Panc1 (cell line): ENCODE data around the gene MPRIP. TPM values are rescaled to one million over a fixed set of nuclear protein-coding genes. Genes with fewer than 3 reads are reported as not detected.

Experiments
- ATAC-seq: fragments of 200-7000 bp; cut with Tn5 transposase; 2 replicates; pipeline ENCODE4 v1.9.1; 2020; ENCODE audit warnings: mild to moderate bottlenecking, moderate library complexity
- BruUV-seq: library from RNA; stranded (reverse); fragments of 400-500 nt; replicated peaks from 2 replicates; lab custom pipeline; 2021; lab: Mats Ljungman, UMichigan
- CTCF ChIA-PET: fragments of 300-600 bp; sonication (Branson Sonifier 250); formaldehyde crosslinking; loops from one replicate; lab custom pipeline; 2022; ENCODE audit warnings: antibody characterized with exemption; lab: Charles Lee
- POLR2A ChIA-PET: fragments of 300-600 bp; sonication (Branson Sonifier 250); formaldehyde crosslinking; loops from one replicate; lab custom pipeline; 2022; ENCODE audit warnings: antibody characterized with exemption; lab: Charles Lee
- DNase-seq: peaks from one replicate; pipeline ENCODE4 v3.0.0-alpha.2; 2010; ENCODE audit warnings: low read depth, low spot score
- H3K27ac ChIP-seq: 2 replicates; pipeline ENCODE4 v1.5.1; 2011; ENCODE audit warnings: mild to moderate bottlenecking, low read length, inconsistent platforms
- H3K27me3 ChIP-seq: fragments of 200-500 bp; sonication (Bioruptor generic); 2 replicates; pipeline ENCODE4 v1.6.0; 2014; ENCODE audit warnings: low read length, inconsistent platforms; ENCODE audit not compliant: control insufficient read depth, insufficient read depth
- H3K36me3 ChIP-seq: fragments of 200-500 bp; sonication (Bioruptor generic); 2 replicates; pipeline ENCODE4 v1.5.1; 2014; ENCODE audit warnings: inconsistent platforms, mild to moderate bottlenecking, low read length, moderate library complexity; ENCODE audit not compliant: control insufficient read depth, insufficient read depth
- H3K4me1 ChIP-seq: 2 replicates; pipeline ENCODE4 v1.5.1; 2011; ENCODE audit warnings: inconsistent platforms, mild to moderate bottlenecking, low read length, moderate library complexity; ENCODE audit not compliant: control insufficient read depth, insufficient read depth
- H3K4me3 ChIP-seq, 2 experiments: 2 replicates each; pipeline ENCODE4 v1.5.1; 2011 to 2012; ENCODE audit warnings: low read depth in 2 of 2, low read length in 2 of 2, mild to moderate bottlenecking in 2 of 2, inconsistent platforms in 1 of 2, moderate library complexity in 1 of 2
- H3K9me3 ChIP-seq: fragments of 200-500 bp; sonication (Bioruptor generic); 2 replicates; pipeline ENCODE4 v1.5.1; 2014; ENCODE audit warnings: low read depth, mild to moderate bottlenecking, inconsistent platforms, low read length, moderate library complexity; ENCODE audit not compliant: control insufficient read depth, insufficient read depth
- POLR2AphosphoS5 ChIP-seq: IDR thresholded peaks from 2 replicates; pipeline ENCODE4 v1.6.1; 2012; ENCODE audit warnings: mild to moderate bottlenecking, low read depth, low read length, moderate library complexity
- SIN3A ChIP-seq: IDR thresholded peaks from 2 replicates; pipeline ENCODE4 v1.6.1; 2012; ENCODE audit warnings: low read depth, mild to moderate bottlenecking, low read length, moderate library complexity, borderline replicate concordance; ENCODE audit not compliant: insufficient read depth
- TCF7L2 ChIP-seq: IDR thresholded peaks from 2 replicates; pipeline ENCODE4 v1.6.1; 2011; ENCODE audit warnings: mild to moderate bottlenecking, low read depth, low read length, inconsistent platforms
- in situ Hi-C: cut with HindIII; loops from 2 replicates; pipeline ENCODE4 v1.10.0; 2016; ENCODE audit warnings: low sequenced_read_pairs, low pct_unique_long_range_greater_than_20kb
- intact Hi-C: fragments of 100-400 bp; cut with micrococcal nuclease; formaldehyde crosslinking; loops from one replicate; pipeline ENCODE4 v1.10.0; 2022; ENCODE audit not compliant: unreplicated experiment
- total RNA-seq: library from RNA; stranded (reverse); gene quantifications from one replicate; pipeline ENCODE4 v1.2.1, GENCODE V29; 2021; ENCODE audit not compliant: unreplicated experiment
- TF ChIP-seq, protein P1 (sequence below): fragments of 450-650 bp; IDR thresholded peaks from 2 replicates; pipeline ENCODE4 v1.5.1; 2017; ENCODE audit warnings: mild to moderate bottlenecking
- TF ChIP-seq, protein P2 (sequence below), 2 experiments: IDR thresholded peaks; 2 replicates each; pipeline ENCODE4 v1.6.1; 2011 to 2012; ENCODE audit warnings: low read depth in 2 of 2, control low read depth in 1 of 2, low read length in 1 of 2, mild to moderate bottlenecking in 1 of 2, moderate library complexity in 1 of 2; ENCODE audit not compliant: insufficient read depth in 1 of 2

The MPRIP gene
- total RNA-seq, 1 experiment from 2014 or later: 155 TPM

DNA sequence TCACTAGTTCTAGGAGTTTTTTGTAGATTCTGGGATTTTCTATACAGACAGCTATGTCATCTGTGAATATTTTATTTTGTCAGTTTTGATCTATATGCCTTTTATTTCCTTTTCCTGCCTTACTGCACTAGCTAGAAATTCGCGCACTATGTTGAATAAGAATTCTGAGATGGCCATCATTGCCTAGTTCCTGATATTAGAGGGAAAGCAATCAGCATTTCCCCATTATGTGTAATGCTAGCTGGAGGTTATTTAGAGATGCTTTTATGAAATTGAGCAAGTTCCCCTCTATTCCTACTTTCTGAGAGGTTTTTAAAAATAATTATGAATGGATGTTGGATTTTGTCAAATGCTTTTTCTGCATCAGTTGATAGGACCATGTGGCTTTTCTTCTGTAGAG, 23.8 kb downstream of the MPRIP start:
- BruUV-seq: no TSS peak
- TF ChIP-seq SIN3A: no peak
- TF ChIP-seq, protein P1, sequence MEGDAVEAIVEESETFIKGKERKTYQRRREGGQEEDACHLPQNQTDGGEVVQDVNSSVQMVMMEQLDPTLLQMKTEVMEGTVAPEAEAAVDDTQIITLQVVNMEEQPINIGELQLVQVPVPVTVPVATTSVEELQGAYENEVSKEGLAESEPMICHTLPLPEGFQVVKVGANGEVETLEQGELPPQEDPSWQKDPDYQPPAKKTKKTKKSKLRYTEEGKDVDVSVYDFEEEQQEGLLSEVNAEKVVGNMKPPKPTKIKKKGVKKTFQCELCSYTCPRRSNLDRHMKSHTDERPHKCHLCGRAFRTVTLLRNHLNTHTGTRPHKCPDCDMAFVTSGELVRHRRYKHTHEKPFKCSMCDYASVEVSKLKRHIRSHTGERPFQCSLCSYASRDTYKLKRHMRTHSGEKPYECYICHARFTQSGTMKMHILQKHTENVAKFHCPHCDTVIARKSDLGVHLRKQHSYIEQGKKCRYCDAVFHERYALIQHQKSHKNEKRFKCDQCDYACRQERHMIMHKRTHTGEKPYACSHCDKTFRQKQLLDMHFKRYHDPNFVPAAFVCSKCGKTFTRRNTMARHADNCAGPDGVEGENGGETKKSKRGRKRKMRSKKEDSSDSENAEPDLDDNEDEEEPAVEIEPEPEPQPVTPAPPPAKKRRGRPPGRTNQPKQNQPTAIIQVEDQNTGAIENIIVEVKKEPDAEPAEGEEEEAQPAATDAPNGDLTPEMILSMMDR: no peak
- TF ChIP-seq, protein P2, sequence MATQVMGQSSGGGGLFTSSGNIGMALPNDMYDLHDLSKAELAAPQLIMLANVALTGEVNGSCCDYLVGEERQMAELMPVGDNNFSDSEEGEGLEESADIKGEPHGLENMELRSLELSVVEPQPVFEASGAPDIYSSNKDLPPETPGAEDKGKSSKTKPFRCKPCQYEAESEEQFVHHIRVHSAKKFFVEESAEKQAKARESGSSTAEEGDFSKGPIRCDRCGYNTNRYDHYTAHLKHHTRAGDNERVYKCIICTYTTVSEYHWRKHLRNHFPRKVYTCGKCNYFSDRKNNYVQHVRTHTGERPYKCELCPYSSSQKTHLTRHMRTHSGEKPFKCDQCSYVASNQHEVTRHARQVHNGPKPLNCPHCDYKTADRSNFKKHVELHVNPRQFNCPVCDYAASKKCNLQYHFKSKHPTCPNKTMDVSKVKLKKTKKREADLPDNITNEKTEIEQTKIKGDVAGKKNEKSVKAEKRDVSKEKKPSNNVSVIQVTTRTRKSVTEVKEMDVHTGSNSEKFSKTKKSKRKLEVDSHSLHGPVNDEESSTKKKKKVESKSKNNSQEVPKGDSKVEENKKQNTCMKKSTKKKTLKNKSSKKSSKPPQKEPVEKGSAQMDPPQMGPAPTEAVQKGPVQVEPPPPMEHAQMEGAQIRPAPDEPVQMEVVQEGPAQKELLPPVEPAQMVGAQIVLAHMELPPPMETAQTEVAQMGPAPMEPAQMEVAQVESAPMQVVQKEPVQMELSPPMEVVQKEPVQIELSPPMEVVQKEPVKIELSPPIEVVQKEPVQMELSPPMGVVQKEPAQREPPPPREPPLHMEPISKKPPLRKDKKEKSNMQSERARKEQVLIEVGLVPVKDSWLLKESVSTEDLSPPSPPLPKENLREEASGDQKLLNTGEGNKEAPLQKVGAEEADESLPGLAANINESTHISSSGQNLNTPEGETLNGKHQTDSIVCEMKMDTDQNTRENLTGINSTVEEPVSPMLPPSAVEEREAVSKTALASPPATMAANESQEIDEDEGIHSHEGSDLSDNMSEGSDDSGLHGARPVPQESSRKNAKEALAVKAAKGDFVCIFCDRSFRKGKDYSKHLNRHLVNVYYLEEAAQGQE (IDR thresholded peaks at IDR 0.05; ENCODE audit: insufficient read depth in 1 of 2, low read depth in 2 of 2, low read length in 1 of 2): no peak
- TF ChIP-seq POLR2AphosphoS5: no peak
- TF ChIP-seq TCF7L2: no peak
- no peaks in the 10 kb centered on the region for H3K27me3 ChIP-seq
- no peaks in the 10 kb centered on the region for H3K36me3 ChIP-seq
- no peaks in the 10 kb centered on the region for H3K9me3 ChIP-seq
- intact Hi-C loops: no loop called here
- H3K4me3 ChIP-seq: no peak overlapping the region
- ChIA-PET POLR2A (no interaction called here), CTCF (no interaction called here)
- no peak for DNase-seq
- no peak for ATAC-seq
- H3K4me1 ChIP-seq: peaks cover 5% of the 10 kb centered on the region; the same call in 1 of the 2 replicates
- no peak overlapping the region for H3K27ac ChIP-seq
- in situ Hi-C loops: no loop called here

DNA sequence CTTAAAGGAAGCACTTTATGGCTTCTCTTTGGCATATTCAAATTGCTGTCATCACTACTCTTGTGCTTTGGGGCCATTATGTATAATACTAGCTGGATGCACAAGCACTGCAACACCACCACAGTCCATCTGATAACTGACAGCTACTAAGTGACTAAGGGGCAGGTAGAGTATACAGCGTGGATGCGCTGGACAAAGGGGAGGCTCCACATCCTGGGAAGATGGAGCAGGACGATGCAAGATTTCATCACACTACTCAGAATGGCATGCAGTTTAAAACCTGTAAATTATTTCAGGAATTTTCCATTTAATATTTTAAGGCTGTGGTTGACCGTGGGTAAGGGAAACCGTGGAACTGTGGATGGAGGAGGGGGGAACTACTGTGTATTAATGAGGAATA, 25.0 kb downstream of the MPRIP start:
- TF ChIP-seq, protein P1: no peak
- Histone ChIP-seq H3K27ac (peak overlapping the region; percentile 44; the same call in 1 of the 2 replicates), H3K36me3 (no peaks in the 10 kb centered on the region), H3K27me3 (no peaks in the 10 kb centered on the region), H3K9me3 (no peaks in the 10 kb centered on the region), H3K4me3 (no peak overlapping the region), H3K4me1 (peaks cover 11% of the 10 kb centered on the region)
- intact Hi-C loops (no loop called here), in situ Hi-C loops (no loop called here)
- ATAC-seq (no peak), DNase-seq (no peak)
- ChIA-PET POLR2A (no interaction called here), CTCF (no interaction called here)
- no TSS peak for BruUV-seq

DNA sequence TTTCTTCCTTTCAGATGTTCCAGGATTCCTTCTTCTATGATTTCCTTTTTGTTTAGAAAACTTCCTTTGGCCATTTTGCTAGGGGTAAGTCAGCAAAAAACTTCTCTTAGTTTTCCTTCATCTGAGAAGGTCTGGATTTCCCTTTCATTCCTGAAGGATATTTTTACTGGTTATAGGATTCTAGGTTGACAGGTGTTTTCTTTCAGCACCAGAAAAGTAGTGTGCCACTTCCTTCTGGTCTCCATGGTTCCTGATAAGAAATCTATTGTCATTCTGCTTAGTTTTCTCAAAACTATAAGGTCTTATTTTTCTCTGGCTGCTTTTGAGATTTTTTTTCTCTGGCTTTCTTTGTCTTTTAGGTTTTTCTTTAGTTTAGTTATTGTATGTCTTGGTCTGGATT, 27.6 kb downstream of the MPRIP start:
- ChIA-PET CTCF (no interaction called here), POLR2A (no interaction called here)
- TF ChIP-seq TCF7L2 (no peak), POLR2AphosphoS5 (no peak), SIN3A (no peak)
- TF ChIP-seq, protein P2 (IDR thresholded peaks at IDR 0.05; ENCODE audit: insufficient read depth in 1 of 2, low read depth in 2 of 2, low read length in 1 of 2): no peak
- TF ChIP-seq, protein P1: no peak
- intact Hi-C loops: no loop called here
- Histone ChIP-seq H3K27me3 (no peaks in the 10 kb centered on the region), H3K36me3 (no peaks in the 10 kb centered on the region), H3K4me1 (peaks cover 11% of the 10 kb centered on the region), H3K4me3 (no peak overlapping the region), H3K9me3 (no peaks in the 10 kb centered on the region), H3K27ac (no peak overlapping the region)
- in situ Hi-C loops: no loop called here
- ATAC-seq (no peak), DNase-seq (no peak)
- BruUV-seq: no TSS peak
